RKO (cell line): ENCODE measurements around the gene CFAP61.

Experiments
- DNase-seq: peaks from one replicate; pipeline ENCODE4 v3.0.0-alpha.2; 2016; ENCODE audit warnings: low spot score

The CFAP61 gene

DNA sequence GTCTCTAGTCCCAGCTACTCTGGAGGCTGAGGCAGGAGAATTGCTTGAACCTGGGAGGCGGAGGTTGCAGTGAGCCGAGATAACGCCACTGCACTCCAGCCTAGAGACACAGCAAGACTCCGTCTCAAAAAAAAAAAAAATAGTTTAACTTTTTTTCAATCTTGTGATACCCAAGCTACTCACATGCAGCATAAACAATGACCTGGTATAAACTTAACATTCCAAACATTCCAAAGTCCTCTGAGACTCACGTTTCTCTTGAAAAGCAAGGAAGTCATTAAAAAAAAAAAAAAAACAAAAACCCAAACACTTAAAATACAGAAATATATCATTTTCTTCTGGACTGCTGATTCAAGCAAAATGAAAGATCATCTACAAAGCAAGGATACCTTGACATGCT, 14.4 kb upstream of the CFAP61 start:
- DNase-seq = no peak

DNA sequence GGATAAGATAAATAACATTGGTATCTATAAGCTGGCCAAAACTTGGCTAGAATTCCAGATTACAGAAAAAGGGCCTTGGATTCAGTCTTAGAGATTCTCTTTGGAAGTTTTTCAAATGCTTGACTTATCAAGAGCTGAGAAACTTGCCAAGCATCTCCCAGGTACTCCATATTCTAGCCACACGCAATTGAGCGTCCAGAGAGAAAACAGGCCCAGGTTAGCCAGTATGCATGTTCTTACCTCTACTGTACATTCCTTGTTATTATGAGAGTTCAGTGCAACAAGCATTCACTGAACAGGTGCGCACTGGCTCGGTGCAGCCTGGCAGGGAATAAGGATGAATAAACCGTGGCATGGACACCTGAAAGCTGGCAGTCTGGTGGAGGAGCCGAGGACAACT, 13.7 kb upstream of the CFAP61 start:
- no peak for DNase-seq

DNA sequence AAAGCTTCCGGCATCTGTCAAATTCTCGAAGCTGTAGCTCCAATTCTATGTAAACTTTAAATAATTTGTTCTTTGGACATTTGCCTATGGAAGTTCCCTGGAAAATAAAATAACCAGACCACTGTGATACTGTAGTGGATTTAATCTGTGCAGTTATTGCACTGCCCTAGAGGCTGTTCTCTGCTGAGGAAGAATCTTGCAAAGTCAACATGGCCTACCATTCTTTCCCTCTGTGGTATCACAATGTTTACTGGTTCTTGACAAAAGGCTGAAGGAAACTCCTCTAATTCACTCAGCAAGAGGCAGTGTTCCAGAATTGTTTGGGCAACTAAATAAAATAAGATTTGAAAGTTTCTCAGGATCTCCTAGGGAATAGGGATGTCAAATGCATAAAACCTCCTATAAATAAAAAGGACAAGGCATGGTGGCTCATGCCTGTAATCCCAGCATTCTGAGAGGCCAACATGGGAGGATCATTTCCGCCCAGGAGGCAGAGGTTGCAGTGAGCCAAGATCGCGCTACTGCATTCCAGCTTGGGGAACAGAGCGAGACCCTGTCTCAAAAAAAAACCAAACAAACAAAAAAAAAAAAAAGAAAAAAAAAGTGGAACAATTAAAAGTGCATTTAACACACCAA, 12.5 kb upstream of the CFAP61 start:
- DNase-seq = no peak

GRCh38 chr20:20051767-20052073, 612 bp upstream of the CFAP61 start:
- DNase-seq = no peak

GRCh38 chr20:20060234-20060998, 8.1 kb downstream of the CFAP61 start:
- DNase-seq = peak; percentile 26

DNA sequence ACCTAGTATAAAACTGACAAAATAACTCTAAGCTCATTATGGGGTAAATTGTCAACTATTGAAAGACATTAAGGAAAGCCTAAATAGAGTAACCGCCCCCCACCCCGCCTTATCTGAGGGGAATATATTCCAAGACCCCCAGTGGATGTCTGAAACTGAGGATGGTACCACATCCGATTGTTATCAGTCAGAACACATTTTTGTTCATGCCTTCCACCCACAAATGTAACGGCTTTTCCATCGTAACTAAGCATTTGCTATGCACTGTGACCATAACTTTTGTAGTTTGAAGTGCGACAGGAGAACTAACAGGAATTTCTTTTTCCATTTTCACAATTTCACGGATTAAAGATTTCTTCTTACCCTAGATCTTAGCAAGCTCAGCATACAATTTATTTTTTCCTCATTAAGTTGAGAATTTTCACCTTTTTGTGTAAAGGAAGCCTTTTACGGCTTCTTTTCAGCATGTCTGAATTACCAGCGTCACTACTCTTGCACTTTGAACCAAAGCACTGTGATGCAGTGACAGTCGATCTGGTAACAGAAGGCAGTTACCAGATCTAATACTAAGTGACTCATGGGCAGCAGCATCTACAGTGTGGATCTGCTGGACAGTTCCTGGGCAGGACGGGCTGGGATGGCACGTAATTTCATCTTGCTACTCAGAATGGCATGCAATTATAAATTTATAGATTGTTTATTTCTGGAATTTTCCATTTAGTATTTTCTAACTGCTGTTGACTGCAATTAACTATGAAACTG, 11.8 kb downstream of the CFAP61 start:
- no peak for DNase-seq

DNA sequence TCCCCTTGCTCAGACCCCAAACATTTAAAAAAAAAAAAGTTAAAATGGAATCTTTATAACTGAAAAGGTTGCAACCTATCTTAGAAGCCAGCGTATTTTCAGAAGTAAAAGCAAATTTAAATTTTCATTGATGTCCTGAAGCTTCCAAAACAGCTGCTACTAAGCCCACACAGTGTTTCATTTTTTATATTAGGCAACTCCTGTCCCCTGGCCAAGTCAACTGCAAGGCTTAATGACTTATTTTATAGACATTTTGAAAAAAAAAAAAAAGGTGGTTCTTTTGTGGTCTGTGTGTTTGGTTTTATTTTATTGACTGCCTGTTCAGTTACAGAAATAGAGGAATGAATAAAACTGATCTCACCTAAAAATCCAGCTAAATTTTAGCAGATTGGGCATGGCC, 13.0 kb downstream of the CFAP61 start:
- DNase-seq = no peak

GRCh38 chr20:20070871-20071726, 18.8 kb downstream of the CFAP61 start:
- DNase-seq = no peak

DNA sequence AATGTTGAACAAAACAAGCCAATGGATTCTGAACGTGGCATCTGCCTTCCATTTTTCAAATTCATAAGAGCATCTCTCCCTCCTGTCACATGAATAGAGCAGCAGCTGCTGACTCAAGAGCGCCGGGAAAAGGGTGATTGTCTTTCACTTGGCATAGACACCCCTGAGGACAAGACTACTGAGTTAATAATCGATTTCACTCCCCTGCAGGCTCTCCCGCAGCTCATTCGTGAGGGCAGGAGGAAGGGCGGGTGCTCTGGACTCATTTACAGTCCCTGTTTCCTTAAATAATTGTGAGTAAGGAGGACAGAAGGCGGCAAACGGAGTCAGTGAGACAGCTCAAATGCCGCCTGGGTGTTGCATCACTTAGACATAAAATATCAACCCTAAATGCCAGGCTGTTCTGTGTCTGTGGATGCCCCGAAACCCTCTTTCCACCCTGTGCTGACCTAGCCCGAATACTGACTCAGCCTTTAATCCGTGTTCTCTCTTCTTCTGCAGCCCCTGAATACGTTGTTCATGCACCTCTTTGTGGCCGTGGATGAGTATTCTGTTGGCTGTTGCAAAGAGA, 21.6 kb downstream of the CFAP61 start:
- DNase-seq = no peak

- DNase-seq = no peak
Measured at GRCh38 chr20:20075032-20075431, 22.7 kb downstream of the CFAP61 start.

DNA sequence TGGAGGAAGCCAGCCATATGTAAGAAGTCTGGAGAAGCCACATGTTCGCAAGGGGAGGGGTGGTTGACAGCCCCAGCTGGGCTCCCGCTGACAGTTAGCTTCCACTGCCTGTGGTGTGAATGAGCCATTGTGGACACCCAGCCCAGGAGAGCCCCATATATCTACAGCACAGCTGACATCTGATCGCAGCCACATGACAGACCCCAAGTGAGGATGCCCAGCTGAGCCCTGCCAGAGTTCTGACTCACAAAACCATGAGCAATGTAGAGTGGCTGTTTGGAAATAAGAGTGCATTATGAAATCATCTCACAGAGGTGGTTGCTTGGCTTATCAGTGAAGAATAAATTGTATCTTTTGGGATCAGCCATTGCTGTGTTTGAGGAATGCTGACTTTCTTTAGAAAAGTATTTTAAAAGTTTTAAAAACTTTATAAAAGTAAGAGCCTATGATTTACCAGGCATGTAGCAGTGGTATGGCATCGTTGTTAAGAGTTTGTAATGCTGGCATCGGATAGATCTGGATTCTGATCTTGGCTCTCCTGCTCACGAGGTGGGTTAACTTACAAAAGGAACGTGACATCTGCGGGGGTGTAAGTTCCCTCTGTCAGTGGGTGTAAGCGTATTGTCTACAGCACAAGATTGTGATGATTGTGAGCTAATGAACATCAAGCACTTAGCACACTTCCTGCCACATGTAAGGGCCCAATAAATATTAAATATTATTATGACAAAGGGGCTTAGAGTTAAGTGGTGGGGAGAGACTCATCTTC, 24.1 kb downstream of the CFAP61 start:
- DNase-seq = peak; percentile 56

- DNase-seq = no peak
Measured at GRCh38 chr20:20078041-20078440, 25.7 kb downstream of the CFAP61 start.

GRCh38 chr20:20079102-20079784, 26.9 kb downstream of the CFAP61 start:
- DNase-seq = no peak

DNA sequence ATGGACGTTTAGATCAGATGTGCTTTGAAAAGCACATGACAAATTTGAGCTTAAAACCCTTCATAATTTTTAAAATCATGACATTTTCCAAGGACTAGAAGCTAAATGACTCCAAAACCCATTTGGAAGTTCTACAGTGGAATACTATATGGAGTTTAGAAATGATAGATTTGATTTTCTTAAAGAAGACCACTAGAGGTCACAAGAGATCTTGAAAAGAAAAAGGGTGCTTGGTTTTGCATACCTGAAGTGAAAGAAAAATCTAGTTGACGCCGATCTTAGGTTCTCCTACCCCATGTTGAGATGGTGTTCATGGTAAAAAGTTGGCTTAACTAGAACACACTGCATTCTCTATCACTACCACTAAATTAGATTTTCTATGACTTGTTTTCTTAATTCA, 31.5 kb downstream of the CFAP61 start:
- peak; percentile 81 for DNase-seq

- no peak for DNase-seq
Measured at GRCh38 chr20:20084296-20084752, 32.0 kb downstream of the CFAP61 start.

DNA sequence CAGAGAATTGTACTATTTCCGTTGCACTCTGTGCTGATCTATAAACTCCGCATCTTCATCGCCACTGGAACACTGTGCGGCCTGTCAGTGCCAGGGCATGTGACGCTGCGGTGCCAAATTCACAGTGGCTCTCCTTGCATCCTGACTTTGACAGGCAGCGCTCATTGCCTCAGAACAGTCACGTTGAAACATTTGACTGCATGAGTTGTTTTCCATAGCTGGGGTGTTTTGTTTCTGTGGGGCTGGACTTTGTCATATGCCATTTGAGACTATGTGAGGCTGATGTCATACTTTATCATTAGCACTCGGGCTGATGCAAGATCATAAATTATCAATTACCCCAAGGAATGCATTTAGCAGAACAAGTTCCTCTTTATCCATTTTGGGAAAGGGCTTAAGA, 32.7 kb downstream of the CFAP61 start:
- no peak for DNase-seq

DNA sequence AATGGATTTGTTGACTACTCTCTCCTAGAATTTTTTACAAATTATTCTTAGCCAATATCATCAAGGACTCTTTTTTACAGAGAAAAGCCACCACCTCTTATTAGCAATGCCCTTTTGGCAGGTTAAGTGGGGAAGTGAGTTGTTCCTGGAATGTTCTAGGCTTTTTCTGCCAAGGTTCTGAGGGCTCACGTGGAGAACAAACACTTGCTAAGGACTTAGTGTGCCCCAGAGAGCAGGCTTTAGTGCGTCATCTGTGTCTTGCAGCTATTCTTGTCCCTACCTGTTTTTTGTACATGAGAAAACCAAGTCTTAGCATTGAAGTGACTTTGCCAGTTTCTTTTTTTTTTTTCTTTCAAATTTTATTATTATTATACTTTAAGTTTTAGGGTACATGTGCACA, 33.5 kb downstream of the CFAP61 start:
- DNase-seq = no peak

GRCh38 chr20:20089018-20089417, 36.7 kb downstream of the CFAP61 start:
- DNase-seq = no peak

DNA sequence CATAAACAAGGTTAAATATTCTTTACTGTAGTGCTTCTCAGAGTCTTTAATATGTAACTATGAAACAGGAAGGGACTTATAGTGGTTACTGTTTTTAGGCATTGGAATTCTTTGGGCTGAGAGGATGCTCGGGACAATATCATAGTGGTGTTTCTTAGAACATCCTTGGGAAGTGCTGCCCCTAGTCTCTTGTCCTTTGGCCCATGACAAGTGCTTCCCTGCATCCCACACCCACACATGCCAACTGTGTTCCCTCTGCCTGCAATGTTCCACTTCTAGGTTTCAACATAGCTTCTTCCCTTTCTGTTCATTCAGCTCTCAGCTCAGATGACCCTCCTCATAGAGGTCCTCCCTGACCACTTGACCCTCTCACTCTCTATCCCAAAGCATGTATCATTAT, 37.6 kb downstream of the CFAP61 start:
- no peak for DNase-seq

DNA sequence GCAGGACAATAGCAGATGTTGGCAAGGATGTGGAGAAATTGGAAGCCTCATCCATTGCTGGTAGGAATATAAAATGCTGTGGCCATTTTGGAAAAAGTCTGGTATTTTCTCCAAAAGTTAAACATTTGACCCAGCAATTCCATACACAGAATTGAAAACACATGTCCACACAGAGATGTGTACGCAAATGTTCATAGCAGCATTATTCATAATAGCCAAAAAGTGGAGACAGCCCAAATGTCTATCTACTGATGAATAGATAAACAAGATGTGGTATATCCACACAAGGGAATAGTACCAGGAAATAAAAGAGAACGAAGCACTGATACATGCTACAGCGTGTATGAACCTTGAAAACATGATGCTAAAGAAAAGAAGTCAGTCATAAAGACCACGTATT, 40.5 kb downstream of the CFAP61 start:
- no peak for DNase-seq

GRCh38 chr20:20094410-20094809, 42.1 kb downstream of the CFAP61 start:
- DNase-seq = no peak
